Stomach (tissue), 9 donors: Measurements from ENCODE around the gene PLEKHS1. TPM values are rescaled to one million over a fixed set of nuclear protein-coding genes. Genes with fewer than 3 reads are reported as not detected.
A peak's percentile ranks its signal among the peaks of the same experiment; 100 is the strongest.

Experiments used
- DNase-seq, 2 donors: peaks; one replicate each; pipeline versions ENCODE4 v3.0.0 to v3.0.0-alpha.2; 2013 to 2019
- H3K27ac ChIP-seq, 5 donors: fragments of 200-600 bp in 4 of 5; sonication (generic) in 4 of 5; one replicate each; pipeline ENCODE4 v1.5.1; 2013 to 2019; ENCODE audit warnings: mild to moderate bottlenecking in 1 of 5, moderate library complexity in 1 of 5
- H3K27me3 ChIP-seq, 3 donors: fragments of 200-600 bp; sonication (generic); one replicate each; pipeline ENCODE4 v1.5.1; 2017 to 2019; ENCODE audit warnings: mixed run types in 1 of 3
- H3K36me3 ChIP-seq, 4 donors: fragments of 200-600 bp; sonication (generic); 1 replicate in 3 of 4; 2 replicates in 1 of 4; pipeline ENCODE4 v1.5.1; 2016 to 2019
- H3K4me1 ChIP-seq, 4 donors: fragments of 200-600 bp; sonication (generic); one replicate each; pipeline ENCODE4 v1.5.1; 2016 to 2019
- H3K4me3 ChIP-seq, 4 donors: fragments of 200-600 bp; sonication (generic) in 3 of 4; one replicate each; pipeline ENCODE4 v1.5.1; 2016 to 2019; ENCODE audit warnings: mild to moderate bottlenecking in 1 of 4
- H3K9me3 ChIP-seq, 4 donors: fragments of 200-600 bp; sonication (generic); one replicate each; pipeline ENCODE4 v1.5.1; 2016 to 2019
- CTCF ChIP-seq, 7 experiments: fragments of 450-650 bp in 4 of 7; fragments of 200-600 bp in 3 of 7; sonication (generic) in 3 of 7; IDR thresholded peaks; one replicate each; pipeline ENCODE4 v1.5.1; 2016 to 2019; ENCODE audit warnings: antibody characterized with exemption in 7 of 7, control low read depth in 2 of 7, mild to moderate bottlenecking in 1 of 7
- EP300 ChIP-seq: sonication (generic); formaldehyde crosslinking; IDR thresholded peaks from one replicate; pipeline ENCODE4 v1.6.1; 2017; ENCODE audit warnings: antibody characterized with exemption
- POLR2A ChIP-seq, 4 donors: fragments of 450-650 bp; IDR thresholded peaks; one replicate each; pipeline ENCODE4 v1.6.1; 2016; ENCODE audit warnings: antibody characterized with exemption in 4 of 4, control low read depth in 2 of 4, mild to moderate bottlenecking in 1 of 4, moderate library complexity in 1 of 4
- POLR2AphosphoS5 ChIP-seq, 3 donors: sonication (generic); formaldehyde crosslinking; IDR thresholded peaks; one replicate each; pipeline ENCODE4 v1.6.1; 2016; ENCODE audit warnings: antibody characterized with exemption in 3 of 3
- WGBS, 5 donors: extraction: QIAGEN DNeasy Blood & Tissue Kit in 3 of 5; methylation state at CpG; one replicate each; pipeline versions ENCODE4 v1.1.5 to v1.1.7; 2013 to 2018; 5-methylcytosine and 5-hydroxymethylcytosine counted together
- intact Hi-C: fragments of 100-400 bp; cut with DNase I; formaldehyde crosslinking; loops from one replicate; pipeline ENCODE4 v1.15.1; 2023; ENCODE audit warnings: low total_unique reads
- polyA plus RNA-seq, 3 donors: library from polyadenylated mRNA; stranded (reverse); fragments of 200-250 nt; gene quantifications; one replicate each; pipeline ENCODE4 v1.2.3, GENCODE V29; 2013
- total RNA-seq, 5 donors: library from RNA; depleted of rRNA; stranded (reverse); fragments of >200 nt; gene quantifications; one replicate each; pipeline versions ENCODE4 v1.1.0 to v1.2.3, GENCODE V29; 2014 to 2016
- donor health status: healthy with polysubstance abuse.
- donor health status: Bipolar disorder and iron deficiency.
- donor health status: healthy.

Gene PLEKHS1
- total and polyA plus RNA-seq, 8 donors: 0.46 to 2.9 (median 1.7) TPM; not detected in 1

GRCh38 chr10:113746217-113746957 is 5.1 kb upstream of the PLEKHS1 start:
- WGBS, 5 donors: 60 to 69% (median 63%) methylated on average over 3 of the region's 3 CpGs
- Histone ChIP-seq H3K4me3 (no peak overlapping the region), H3K9me3 (no peaks in the 10 kb centered on the region), H3K27me3 (no peaks in the 10 kb centered on the region), H3K27ac (no peak overlapping the region), H3K36me3 (no peaks in the 10 kb centered on the region), H3K4me1 (peaks cover 0 to 17% (median 9%) of the 10 kb centered on the region in 4 donors)
- intact Hi-C loops: no loop called here
- peak in 1 of 2 donors; percentile 50 for DNase-seq
- TF ChIP-seq POLR2A (IDR thresholded peaks at IDR 0.05) (no peak), POLR2AphosphoS5 (IDR thresholded peaks at IDR 0.05) (no peak)

GRCh38 chr10:113752553-113752952 is 1.1 kb downstream of the PLEKHS1 start:
- 9 to 58% (median 31%) methylated on average over 1 of the region's 1 CpG for WGBS, 5 donors
- Histone ChIP-seq H3K27ac (peak overlapping the region in 2 of 5 donors; percentile 1 to 74), H3K4me3 (no peak overlapping the region), H3K4me1 (peaks cover 17 to 29% (median 22%) of the 10 kb centered on the region in 4 donors), H3K27me3 (no peaks in the 10 kb centered on the region), H3K36me3 (no peaks in the 10 kb centered on the region), H3K9me3 (no peaks in the 10 kb centered on the region)
- intact Hi-C loops: no loop called here
- no peak for TF ChIP-seq CTCF (IDR thresholded peaks at IDR 0.05)
- no peak for TF ChIP-seq POLR2AphosphoS5 (IDR thresholded peaks at IDR 0.05)
- no peak for TF ChIP-seq POLR2A (IDR thresholded peaks at IDR 0.05)
- no peak for TF ChIP-seq EP300
- DNase-seq: no peak

- no peak for TF ChIP-seq POLR2A (IDR thresholded peaks at IDR 0.05)
- TF ChIP-seq CTCF (IDR thresholded peaks at IDR 0.05): no peak
- TF ChIP-seq EP300: no peak
- TF ChIP-seq POLR2AphosphoS5 (IDR thresholded peaks at IDR 0.05): no peak
- no peaks in the 10 kb centered on the region for H3K9me3 ChIP-seq
- H3K27me3 ChIP-seq: no peaks in the 10 kb centered on the region
- no peaks in the 10 kb centered on the region for H3K36me3 ChIP-seq
- intact Hi-C loops: no loop called here
- no peak overlapping the region for H3K4me3 ChIP-seq
- WGBS, 5 donors: 18 to 29% (median 28%) methylated on average over 9 of the region's 9 CpGs
- peaks cover 17 to 29% (median 22%) of the 10 kb centered on the region in 4 donors for H3K4me1 ChIP-seq
- peak; percentile 48 to 65 for DNase-seq
- H3K27ac ChIP-seq: peak overlapping the region in 1 of 5 donors; percentile 1
Measured at GRCh38 chr10:113753020-113753692, 1.7 kb downstream of the PLEKHS1 start.

GRCh38 chr10:113754125-113754524 is 2.6 kb downstream of the PLEKHS1 start:
- H3K36me3 ChIP-seq: no peaks in the 10 kb centered on the region
- H3K9me3 ChIP-seq: no peaks in the 10 kb centered on the region
- intact Hi-C loops: no loop called here
- WGBS, 5 donors: 86 to 91% (median 90%) methylated on average over 3 of the region's 3 CpGs
- no peak overlapping the region for H3K4me3 ChIP-seq
- DNase-seq: no peak
- H3K27me3 ChIP-seq: no peaks in the 10 kb centered on the region
- H3K4me1 ChIP-seq: peaks cover 17 to 29% (median 22%) of the 10 kb centered on the region in 4 donors
- TF ChIP-seq POLR2A (IDR thresholded peaks at IDR 0.05) (no peak), EP300 (no peak), CTCF (IDR thresholded peaks at IDR 0.05) (no peak), POLR2AphosphoS5 (IDR thresholded peaks at IDR 0.05) (no peak)
- H3K27ac ChIP-seq: no peak overlapping the region
